ENCODE results near the gene TMX2. TPM values are rescaled to one million over a fixed set of nuclear protein-coding genes. Genes with fewer than 3 reads are reported as not detected.

The TMX2 gene
- total and polyA plus RNA-seq, 9 of the 15 experiments (the other 6 are each of a cell fraction or from before 2014, with no cell fraction given) = 176 to 433 (median 227) TPM

GRCh38 chr11:57777969-57778317, 65.5 kb downstream of the TMX2 start (continued):
- no peak for TF ChIP-seq ZNF395 (CRISPR knock-in tag; IDR thresholded peaks at IDR 0.05)
- TF ChIP-seq TAL1 (IDR thresholded peaks at IDR 0.05) = no peak

- no TSS peak for BruUV-seq (replicated peaks)
- FAIRE-seq = peak; percentile 71
- Histone ChIP-seq H3K4me2 (ENCODE audit: insufficient read depth, low read length) (peak overlapping the region; percentile 51), H3K79me2 (ENCODE audit: control insufficient read depth, insufficient read depth, low read length) (peaks cover 92% of the 10 kb centered on the region), H3K4me3 (no peak overlapping the region), H3K27me3 (ENCODE audit: control insufficient read depth in 2 of 2, insufficient read depth in 2 of 2, low read length in 2 of 2) (no peaks in the 10 kb centered on the region), H3K9me3 (replicated peaks; ENCODE audit: control insufficient read depth, insufficient read depth, low read depth, low read length) (no peaks in the 10 kb centered on the region), H3K36me3 (ENCODE audit: control insufficient read depth, insufficient read depth, low read length) (peaks cover 10% of the 10 kb centered on the region; the same call in 2 of the 3 replicates), H4K20me1 (replicated peaks; ENCODE audit: control insufficient read depth, insufficient read depth, low read length) (peaks cover 63% of the 10 kb centered on the region), H3K27ac (ENCODE audit: extremely low read depth, low read depth, low read length) (peak overlapping the region; percentile 4; the same call in 1 of the 3 replicates), H2AFZ (ENCODE audit: low read depth, low read length) (no peak overlapping the region), H3K9me1 (ENCODE audit: control insufficient read depth, insufficient read depth, low read length) (no peaks in the 10 kb centered on the region), H3K9ac (ENCODE audit: insufficient read depth in 1 of 2, low read depth in 2 of 2, low read length in 2 of 2) (peak overlapping the region; percentile 17 to 41; a peak in 1 of 4 replicates), H3K4me1 (replicated peaks in 1 of 2; ENCODE audit: control insufficient read depth in 2 of 2, insufficient read depth in 2 of 2, low read length in 2 of 2) (peaks cover 26 to 72% of the 10 kb centered on the region in 2 experiments)
- POLR2A ChIA-PET = interaction anchor here (0.8 to 9.4 kb wide), 9 partner anchors 9 to 116 kb away, joined by 3 to 88 read pairs (median 4); partner anchors contain the start of genes BTBD18 and CTNND1
- 13% methylated on average over 6 of the region's 6 CpGs for WGBS (ENCODE audit: insufficient coverage, low coverage, missing lambda C conversion rate)
- peak; percentile 61 to 73 (median 69) for DNase-seq (ENCODE audit: extremely low read depth in 1 of 4, low spot score in 3 of 4)
- in situ Hi-C loops (cut with MboI) = no loop called here
- peak; percentile 69 for ATAC-seq
- intact Hi-C loops (cut with micrococcal nuclease) = loop anchor here (2.0 kb wide), 1 partner anchor 16 kb away; no protein-coding TSS in a partner anchor
- CTCF ChIA-PET (ENCODE audit: low intra/inter-chr PET ratio) = no interaction called here
- TF ChIP-seq RCOR1 (IDR thresholded peaks at IDR 0.05; ENCODE audit: borderline replicate concordance in 1 of 2, low read depth in 2 of 2, low read length in 2 of 2) (peak in 1 of 2 experiments; percentile 62; a peak in 1 of 4 replicates), MAZ (CRISPR knock-in tag; conservative IDR thresholded peaks at IDR 0.05 in 1 of 2, IDR thresholded peaks at IDR 0.05 in 1 of 2) (0 out of 4 replicates have a peak, but pooled peaks of 1 of the 2 experiments have one; percentile 27), ZNF57 (CRISPR knock-in tag; IDR thresholded peaks at IDR 0.05) (no peak), RFX1 (IDR thresholded peaks at IDR 0.05) (0 out of 2 replicates have a peak, but pooled peaks have one; percentile 10), CXXC5 (CRISPR knock-in tag; IDR thresholded peaks at IDR 0.05) (0 out of 2 replicates have a peak, but pooled peaks have one; percentile 18), VEZF1 (CRISPR knock-in tag; IDR thresholded peaks at IDR 0.05) (peak; percentile 41; the same call in 1 of the 2 replicates), JUNB (CRISPR knock-in tag; conservative IDR thresholded peaks at IDR 0.05) (no peak), EP300 (IDR thresholded peaks at IDR 0.05; ENCODE audit: low read length) (0 out of 2 replicates have a peak, but pooled peaks have one; percentile 9), TEAD1 (CRISPR knock-in tag; IDR thresholded peaks at IDR 0.05) (peak; percentile 76 to 78; a peak in 3 of 4 replicates), NFIC (IDR thresholded peaks at IDR 0.05) (peak; percentile 86), ZBTB7A (IDR thresholded peaks at IDR 0.05; ENCODE audit: borderline replicate concordance, control insufficient read depth, low read depth, low read length) (peak; percentile 39; the same call in 1 of the 2 replicates), CTBP1 (IDR thresholded peaks at IDR 0.05; ENCODE audit: borderline replicate concordance) (peak; percentile 59; the same call in 1 of the 2 replicates), HNRNPLL (IDR thresholded peaks at IDR 0.05; ENCODE audit: low read depth, low read length, poor library complexity, severe bottlenecking) (peak; percentile 5), MCM2 (IDR thresholded peaks at IDR 0.05; ENCODE audit: low read depth) (no peak), SAP30 (IDR thresholded peaks at IDR 0.05; ENCODE audit: borderline replicate concordance, insufficient read depth, low read depth, low read length, poor library complexity, severe bottlenecking) (no peak)
Observed at GRCh38 chr11:57778318-57779037, 66.1 kb downstream of the TMX2 start.
